Fibroblast of pulmonary artery (primary cell): ENCODE results near the gene CEMIP2.

Experiments
- DNase-seq: peaks from one replicate; pipeline ENCODE4 v3.0.0-alpha.2; 2010; ENCODE audit warnings: low read depth
- H3K4me3 ChIP-seq: replicated peaks from 2 replicates; pipeline ENCODE4 v1.5.1; 2011; ENCODE audit warnings: low read depth, mild to moderate bottlenecking, control low read depth, low read length, moderate library complexity
- TF ChIP-seq, protein P1 (sequence below): IDR thresholded peaks from 2 replicates; pipeline ENCODE4 v1.5.1; 2011; ENCODE audit warnings: mild to moderate bottlenecking, control low read depth, low read length, inconsistent platforms; ENCODE audit errors: missing control alignments

Gene CEMIP2

DNA sequence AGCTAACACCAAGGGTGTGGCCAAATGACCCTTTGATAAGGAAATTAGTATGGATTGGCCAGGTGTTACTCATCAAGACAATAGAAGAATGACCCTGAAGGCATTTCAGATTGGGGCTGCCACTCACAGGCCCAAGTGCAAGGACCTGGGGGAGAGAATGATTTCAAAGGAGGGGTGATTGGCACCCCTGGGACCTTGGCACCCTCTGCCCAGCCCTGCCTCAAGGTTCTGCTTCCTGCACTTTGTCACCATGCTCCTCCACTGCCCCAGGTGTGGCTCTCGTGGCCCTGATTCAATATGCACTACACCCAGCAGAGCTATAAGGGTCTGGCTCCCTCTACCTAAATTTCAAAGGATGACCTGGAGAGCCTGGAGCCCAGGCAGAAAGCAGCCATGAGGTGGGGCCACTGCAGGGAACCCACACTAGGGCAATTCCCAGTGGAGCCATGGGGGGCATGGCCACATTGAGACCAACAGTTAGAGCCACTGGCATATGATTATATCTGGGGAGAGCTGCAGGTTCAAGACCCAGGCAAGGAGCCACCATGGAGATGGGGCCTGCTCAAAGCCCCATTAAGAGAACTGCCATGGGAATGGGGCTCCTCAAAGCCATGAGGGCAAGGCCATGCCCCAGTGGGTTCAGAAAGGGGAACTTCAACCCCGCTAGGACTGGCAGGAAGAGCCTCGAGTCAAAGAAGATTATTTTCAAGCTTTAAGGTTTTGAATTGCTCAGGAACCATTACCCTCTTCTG, 93.0 kb downstream of the CEMIP2 start:
- no peak overlapping the region for H3K4me3 ChIP-seq
- DNase-seq = no peak
- TF ChIP-seq, protein P1, sequence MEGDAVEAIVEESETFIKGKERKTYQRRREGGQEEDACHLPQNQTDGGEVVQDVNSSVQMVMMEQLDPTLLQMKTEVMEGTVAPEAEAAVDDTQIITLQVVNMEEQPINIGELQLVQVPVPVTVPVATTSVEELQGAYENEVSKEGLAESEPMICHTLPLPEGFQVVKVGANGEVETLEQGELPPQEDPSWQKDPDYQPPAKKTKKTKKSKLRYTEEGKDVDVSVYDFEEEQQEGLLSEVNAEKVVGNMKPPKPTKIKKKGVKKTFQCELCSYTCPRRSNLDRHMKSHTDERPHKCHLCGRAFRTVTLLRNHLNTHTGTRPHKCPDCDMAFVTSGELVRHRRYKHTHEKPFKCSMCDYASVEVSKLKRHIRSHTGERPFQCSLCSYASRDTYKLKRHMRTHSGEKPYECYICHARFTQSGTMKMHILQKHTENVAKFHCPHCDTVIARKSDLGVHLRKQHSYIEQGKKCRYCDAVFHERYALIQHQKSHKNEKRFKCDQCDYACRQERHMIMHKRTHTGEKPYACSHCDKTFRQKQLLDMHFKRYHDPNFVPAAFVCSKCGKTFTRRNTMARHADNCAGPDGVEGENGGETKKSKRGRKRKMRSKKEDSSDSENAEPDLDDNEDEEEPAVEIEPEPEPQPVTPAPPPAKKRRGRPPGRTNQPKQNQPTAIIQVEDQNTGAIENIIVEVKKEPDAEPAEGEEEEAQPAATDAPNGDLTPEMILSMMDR = no peak

DNA sequence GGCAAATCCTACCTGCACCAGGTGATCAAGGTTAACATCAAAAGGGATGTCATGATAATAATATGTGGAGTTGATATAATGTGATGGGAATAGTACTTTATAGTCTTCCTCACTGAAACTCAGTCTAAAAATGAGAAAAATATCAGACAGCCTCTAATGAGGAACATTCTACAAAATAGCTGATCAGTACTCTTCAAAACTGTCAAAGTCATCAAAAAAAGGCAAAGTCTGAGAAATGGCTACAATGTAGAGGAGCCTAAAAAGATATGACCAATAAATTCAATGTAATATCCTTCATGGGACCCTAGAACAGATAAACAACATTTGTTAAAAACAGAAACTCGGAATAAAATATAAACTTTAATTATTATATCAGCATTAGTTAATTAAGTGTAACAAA, 95.7 kb downstream of the CEMIP2 start:
- TF ChIP-seq, protein P1 = no peak
- H3K4me3 ChIP-seq = no peak overlapping the region
- DNase-seq = no peak

DNA sequence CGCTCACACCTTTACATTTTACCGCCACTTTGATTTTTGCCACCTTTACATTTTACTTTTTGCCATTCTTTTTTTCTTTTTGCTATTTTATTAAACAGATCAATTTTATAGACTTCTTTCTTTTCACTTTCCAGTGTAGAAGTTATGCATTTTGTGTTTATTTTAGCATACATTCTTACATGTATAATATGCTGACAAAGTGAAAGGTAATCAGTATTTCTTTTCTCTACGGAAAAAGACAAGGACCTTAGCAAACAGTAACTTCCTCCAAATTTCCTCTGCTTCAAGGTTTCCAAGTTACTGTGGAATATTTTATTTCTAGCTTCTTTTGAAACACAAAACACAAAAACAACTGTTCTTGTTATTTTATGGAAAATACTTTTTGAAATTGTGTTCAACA, 97.0 kb downstream of the CEMIP2 start:
- DNase-seq = no peak
- TF ChIP-seq, protein P1 = no peak
- H3K4me3 ChIP-seq = no peak overlapping the region

DNA sequence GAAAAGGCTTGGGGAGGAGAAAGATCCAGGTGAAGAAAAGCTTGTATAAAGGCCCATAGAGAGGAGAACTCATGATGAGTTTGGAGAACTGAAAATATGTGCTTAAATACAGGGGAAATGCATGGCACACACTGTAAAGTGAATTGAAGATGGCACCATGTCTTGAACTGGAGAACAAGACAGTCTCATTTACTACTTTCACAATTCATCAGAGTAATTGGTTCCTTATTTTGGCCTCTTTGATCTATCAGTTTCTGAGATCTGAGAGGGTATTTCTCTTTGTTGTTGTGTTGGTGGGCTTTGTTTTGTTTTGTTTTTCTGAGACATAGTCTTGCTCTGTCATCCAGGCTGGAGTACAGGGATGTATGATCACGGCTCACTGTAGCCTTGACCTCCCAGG, 98.2 kb downstream of the CEMIP2 start:
- DNase-seq = no peak
- TF ChIP-seq, protein P1 = no peak
- no peak overlapping the region for H3K4me3 ChIP-seq

DNA sequence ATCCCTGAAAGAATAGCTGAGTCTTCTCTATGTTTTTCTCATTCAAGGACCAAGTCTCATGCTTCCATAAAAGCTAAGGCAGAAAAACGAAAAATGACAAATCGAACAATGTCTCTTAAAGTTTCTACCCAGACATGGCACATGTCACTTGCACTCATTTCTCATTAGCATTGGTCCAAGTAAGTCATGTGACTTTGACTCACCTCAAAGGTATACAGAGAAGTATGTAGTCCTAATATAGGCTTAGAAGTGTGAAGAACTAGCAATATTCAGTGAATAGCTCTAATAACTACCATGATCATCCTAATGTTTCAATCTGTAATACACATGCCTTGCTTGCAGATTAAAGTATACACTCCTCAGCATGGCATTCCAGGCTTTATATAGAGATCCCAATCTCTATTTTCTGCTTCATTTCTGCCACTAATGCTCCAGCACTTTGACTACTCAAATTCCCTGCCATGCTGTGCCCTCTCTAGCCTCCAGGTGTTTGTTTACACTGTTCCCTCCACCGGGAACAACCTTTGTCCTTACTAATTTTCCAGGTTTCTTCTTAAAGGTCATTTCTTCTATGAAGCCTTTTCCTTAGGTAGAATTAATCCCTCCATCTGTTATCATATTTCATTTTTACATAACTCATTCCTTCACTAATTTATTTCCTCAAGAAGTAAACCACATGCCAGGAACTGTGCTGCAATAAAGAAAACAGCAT, 98.9 kb downstream of the CEMIP2 start:
- DNase-seq = no peak
- TF ChIP-seq, protein P1 = no peak
- no peak overlapping the region for H3K4me3 ChIP-seq

DNA sequence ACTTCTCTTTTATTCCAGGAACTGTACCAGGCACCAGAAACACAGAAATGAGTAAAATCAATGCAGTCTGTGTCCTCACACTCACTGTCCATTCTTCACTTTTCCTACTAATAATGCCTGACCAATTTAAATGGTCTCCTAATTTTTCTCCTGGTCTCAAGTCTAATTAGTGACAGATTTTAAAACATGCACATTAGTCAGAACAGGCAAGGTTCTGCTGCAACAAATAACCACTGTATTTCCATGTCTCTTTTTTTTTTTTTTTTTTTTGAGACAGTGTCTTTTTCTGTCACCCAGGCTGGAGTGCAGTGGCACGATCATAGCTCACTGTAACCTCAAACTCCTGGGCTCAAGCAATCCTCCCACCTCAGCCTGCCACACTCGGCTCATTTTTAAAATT, 99.6 kb downstream of the CEMIP2 start:
- TF ChIP-seq, protein P1 = no peak
- DNase-seq = no peak

DNA sequence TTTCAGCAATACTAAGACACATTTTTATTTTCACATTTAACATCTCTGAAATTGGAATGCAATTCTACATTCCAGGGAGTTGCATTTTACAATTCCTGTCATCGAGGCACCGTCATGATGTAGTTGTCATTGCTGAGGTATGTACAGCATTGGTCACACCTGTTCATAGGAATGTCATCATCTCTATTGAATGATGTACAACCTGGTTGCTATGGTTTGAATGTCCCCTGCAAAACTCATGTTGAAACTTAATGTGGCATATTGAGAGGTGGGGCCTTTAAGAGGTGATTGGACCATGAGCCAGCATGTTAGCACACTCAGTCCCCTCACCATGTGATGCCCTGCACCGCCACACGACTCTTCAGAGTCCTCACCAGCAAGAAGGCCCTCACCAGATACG, 103.1 kb downstream of the CEMIP2 start:
- H3K4me3 ChIP-seq = no peak overlapping the region
- no peak for DNase-seq
- TF ChIP-seq, protein P1 = no peak

More for the DNA sequence above, 99.6 kb downstream of the CEMIP2 start:
- H3K4me3 ChIP-seq = no peak overlapping the region
